H9 (cell line): ENCODE results near the gene NPLOC4. TPM values are rescaled to one million over a fixed set of nuclear protein-coding genes. Genes with fewer than 3 reads are reported as not detected.

Experiments used
- DNase-seq: peaks from one replicate; pipeline ENCODE4 v3.0.0-alpha.2; 2017
- H2AFZ ChIP-seq: one replicate; pipeline ENCODE4 v1.6.1; 2013; ENCODE audit warnings: mild to moderate bottlenecking, low read length, control low read depth, moderate library complexity
- H2AK5ac ChIP-seq: 2 replicates; pipeline ENCODE4 v1.6.1; 2013; ENCODE audit warnings: low read length, control low read depth, mixed read lengths; ENCODE audit not compliant: insufficient read length
- H2BK120ac ChIP-seq: one replicate; pipeline ENCODE4 v1.6.1; 2013; ENCODE audit warnings: low read depth, mild to moderate bottlenecking, low read length, control low read depth, inconsistent platforms; ENCODE audit not compliant: poor library complexity, severe bottlenecking
- H2BK12ac ChIP-seq: 2 replicates; pipeline ENCODE4 v1.6.1; 2013; ENCODE audit warnings: low read length, control low read depth, mixed read lengths, low read depth; ENCODE audit not compliant: insufficient read length
- H2BK15ac ChIP-seq: 2 replicates; pipeline ENCODE4 v1.6.1; 2013; ENCODE audit warnings: low read depth, low read length, control low read depth
- H2BK20ac ChIP-seq: one replicate; pipeline ENCODE4 v1.6.1; 2013; ENCODE audit warnings: low read depth, mild to moderate bottlenecking, low read length, control low read depth, inconsistent platforms; ENCODE audit not compliant: poor library complexity, severe bottlenecking
- H2BK5ac ChIP-seq: 2 replicates; pipeline ENCODE4 v1.6.1; 2013; ENCODE audit warnings: low read length, control low read depth, mixed read lengths; ENCODE audit not compliant: insufficient read length
- H3K14ac ChIP-seq: 2 replicates; pipeline ENCODE4 v1.6.1; 2013; ENCODE audit warnings: low read length, control low read depth; ENCODE audit not compliant: insufficient read depth
- H3K18ac ChIP-seq: 2 replicates; pipeline ENCODE4 v1.6.1; 2013; ENCODE audit warnings: low read depth, mild to moderate bottlenecking, mixed read lengths, low read length, control low read depth; ENCODE audit not compliant: insufficient read length
- H3K23ac ChIP-seq: 2 replicates; pipeline ENCODE4 v1.6.1; 2013; ENCODE audit warnings: low read length, control low read depth, mixed read lengths, low read depth; ENCODE audit not compliant: insufficient read length
- H3K23me2 ChIP-seq: 2 replicates; pipeline ENCODE4 v1.6.1; 2013; ENCODE audit warnings: low read depth, mild to moderate bottlenecking, mixed read lengths, low read length, control low read depth; ENCODE audit not compliant: insufficient read length, poor library complexity, severe bottlenecking
- H3K27ac ChIP-seq: 2 replicates; pipeline ENCODE4 v1.5.1; 2013; ENCODE audit warnings: low read length, control low read depth, mixed read lengths, low read depth; ENCODE audit not compliant: insufficient read length
- H3K27me3 ChIP-seq: 2 replicates; pipeline ENCODE4 v1.6.1; 2013; ENCODE audit warnings: low read length, control low read depth, inconsistent platforms; ENCODE audit not compliant: insufficient read depth
- H3K4ac ChIP-seq: 2 replicates; pipeline ENCODE4 v1.6.1; 2013; ENCODE audit warnings: low read depth, mild to moderate bottlenecking, control low read depth, inconsistent platforms, low read length, moderate library complexity
- H3K4me1 ChIP-seq: 2 replicates; pipeline ENCODE4 v1.6.1; 2013; ENCODE audit warnings: low read length, control low read depth, inconsistent platforms; ENCODE audit not compliant: insufficient read depth
- H3K4me2 ChIP-seq: 2 replicates; pipeline ENCODE4 v1.6.1; 2013; ENCODE audit warnings: low read length, control low read depth, mixed read lengths; ENCODE audit not compliant: insufficient read length, insufficient read depth
- H3K56ac ChIP-seq: 2 replicates; pipeline ENCODE4 v1.6.1; 2013; ENCODE audit warnings: low read depth, mild to moderate bottlenecking, mixed read lengths, low read length, control low read depth; ENCODE audit not compliant: insufficient read length
- H3K79me1 ChIP-seq: 2 replicates; pipeline ENCODE4 v1.6.1; 2013; ENCODE audit warnings: low read depth, mild to moderate bottlenecking, moderate library complexity, low read length, control low read depth, inconsistent platforms; ENCODE audit not compliant: insufficient read depth, poor library complexity, severe bottlenecking
- H3K79me2 ChIP-seq: 2 replicates; pipeline ENCODE4 v1.6.1; 2013; ENCODE audit warnings: low read length, control low read depth, inconsistent platforms; ENCODE audit not compliant: insufficient read depth
- H3K9ac ChIP-seq: 2 replicates; pipeline ENCODE4 v1.6.1; 2013; ENCODE audit warnings: low read length, control low read depth, mixed read lengths; ENCODE audit not compliant: insufficient read length; ENCODE audit errors: extremely low read depth
- H3K9me3 ChIP-seq: one replicate; pipeline ENCODE4 v1.6.1; 2013; ENCODE audit warnings: low read depth, low read length, inconsistent platforms; ENCODE audit not compliant: control insufficient read depth
- H3T11ph ChIP-seq: one replicate; pipeline ENCODE4 v1.6.1; 2013; ENCODE audit warnings: mild to moderate bottlenecking, low read length, control low read depth, inconsistent platforms
- H4K20me1 ChIP-seq: one replicate; pipeline ENCODE4 v1.6.1; 2013; ENCODE audit not compliant: control insufficient read depth, insufficient read length, insufficient read depth
- H4K5ac ChIP-seq: 2 replicates; pipeline ENCODE4 v1.6.1; 2013; ENCODE audit warnings: low read depth, mild to moderate bottlenecking, mixed read lengths, low read length, control low read depth; ENCODE audit not compliant: insufficient read length
- H4K8ac ChIP-seq: replicated peaks from 2 replicates; pipeline ENCODE4 v1.6.1; 2013; ENCODE audit warnings: low read length, control low read depth, mixed read lengths, low read depth; ENCODE audit not compliant: insufficient read length
- H4K91ac ChIP-seq: 2 replicates; pipeline ENCODE4 v1.6.1; 2013; ENCODE audit warnings: low read depth, mild to moderate bottlenecking, moderate library complexity, mixed read lengths, low read length, control low read depth; ENCODE audit not compliant: insufficient read length
- H3K27ac Mint-ChIP-seq, 3 experiments: 2 replicates in 2 of 3; 3 replicates in 1 of 3; pipeline ENCODE4 v1.8.0; 2020 to 2021; ENCODE audit warnings: mixed read lengths in 3 of 3, mild to moderate bottlenecking in 1 of 3, moderate library complexity in 1 of 3
- H3K27me3 Mint-ChIP-seq: 2 replicates; pipeline ENCODE4 v1.8.0; 2021; ENCODE audit warnings: low read depth, mild to moderate bottlenecking, moderate library complexity, mixed read lengths
- H3K36me3 Mint-ChIP-seq, 3 experiments: 2 replicates in 2 of 3; 3 replicates in 1 of 3; pipeline ENCODE4 v1.8.0; 2020 to 2021; ENCODE audit warnings: low read depth in 3 of 3, mixed read lengths in 3 of 3; ENCODE audit not compliant: insufficient read depth in 1 of 3
- H3K4me1 Mint-ChIP-seq, 2 experiments: 2 replicates each; pipeline ENCODE4 v1.8.0; 2020; ENCODE audit warnings: mixed read lengths in 2 of 2
- H3K4me3 Mint-ChIP-seq, 2 experiments: 2 replicates in 1 of 2; 3 replicates in 1 of 2; pipeline ENCODE4 v1.8.0; 2020 to 2021; ENCODE audit warnings: mild to moderate bottlenecking in 2 of 2, mixed read lengths in 2 of 2, moderate library complexity in 1 of 2
- H3K9me3 Mint-ChIP-seq, 2 experiments: 2 replicates in 1 of 2; 3 replicates in 1 of 2; pipeline ENCODE4 v1.8.0; 2020; ENCODE audit warnings: mild to moderate bottlenecking in 2 of 2, mixed read lengths in 2 of 2, moderate library complexity in 1 of 2
- WGBS: extraction: QIAGEN DNeasy Blood & Tissue Kit; methylation state at CpG from one replicate; pipeline ENCODE4 v1.1.7; 2013; ENCODE audit warnings: missing lambda C conversion rate, low lambda C conversion rate, mixed read lengths; ENCODE audit not compliant: insufficient read length; ENCODE audit errors: extremely low coverage; 5-methylcytosine and 5-hydroxymethylcytosine counted together
- total RNA-seq: library from RNA; stranded (reverse); gene quantifications from 2 replicates; pipeline ENCODE4 v1.2.1, GENCODE V29; 2021
- TF ChIP-seq, protein P1 (sequence below): fragments of 200-600 bp; sonication (generic); conservative IDR thresholded peaks from 3 replicates; pipeline ENCODE4 v1.8.0; 2021; ENCODE audit warnings: antibody characterized with exemption, mild to moderate bottlenecking

Gene NPLOC4
- total RNA-seq, 1 experiment from 2014 or later: 103 TPM

DNA sequence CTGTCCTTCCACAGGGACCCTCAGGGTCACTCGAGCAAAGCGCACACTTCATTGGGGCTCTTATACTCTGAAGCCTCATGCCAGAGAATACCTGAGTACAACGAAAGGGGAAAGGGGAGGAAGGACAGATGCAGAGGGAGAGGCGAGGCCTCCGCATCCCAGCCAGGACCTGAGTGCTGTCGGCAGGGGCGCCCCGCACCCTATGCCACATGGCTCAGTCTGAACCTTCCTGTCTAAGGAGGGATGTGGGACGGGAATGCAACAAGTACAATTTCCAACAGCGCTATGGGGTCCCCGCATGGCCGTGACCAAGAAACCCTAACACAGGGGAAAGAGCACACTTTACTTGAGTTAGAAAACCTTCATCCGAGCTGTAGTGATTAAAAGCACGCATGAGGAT lies 44.9 kb downstream of the NPLOC4 start:
- H4K91ac ChIP-seq: no peak overlapping the region
- H4K8ac ChIP-seq: no peak overlapping the region
- no peak overlapping the region for H3K23ac ChIP-seq
- no peak overlapping the region for H3K14ac ChIP-seq
- no CpG with 5 or more reads among the region's 14 CpGs for WGBS
- Mint-ChIP-seq H3K27ac (peak overlapping the region in 2 of 3 experiments; percentile 42 to 58; a peak in 3 of 7 replicates), H3K27me3 (no peaks in the 10 kb centered on the region), H3K36me3 (peaks cover 38 to 80% (median 76%) of the 10 kb centered on the region in 3 experiments), H3K9me3 (no peaks in the 10 kb centered on the region), H3K4me1 (no peaks in the 10 kb centered on the region), H3K4me3 (no peak overlapping the region)
- no peaks in the 10 kb centered on the region for H3K79me1 ChIP-seq
- H3K56ac ChIP-seq: no peak overlapping the region
- no peak overlapping the region for H3K27ac ChIP-seq
- no peak overlapping the region for H3K9ac ChIP-seq
- no peak overlapping the region for H3T11ph ChIP-seq
- no peaks in the 10 kb centered on the region for H3K79me2 ChIP-seq
- H3K9me3 ChIP-seq: no peaks in the 10 kb centered on the region
- H2BK5ac ChIP-seq: no peak overlapping the region
- TF ChIP-seq, protein P1, sequence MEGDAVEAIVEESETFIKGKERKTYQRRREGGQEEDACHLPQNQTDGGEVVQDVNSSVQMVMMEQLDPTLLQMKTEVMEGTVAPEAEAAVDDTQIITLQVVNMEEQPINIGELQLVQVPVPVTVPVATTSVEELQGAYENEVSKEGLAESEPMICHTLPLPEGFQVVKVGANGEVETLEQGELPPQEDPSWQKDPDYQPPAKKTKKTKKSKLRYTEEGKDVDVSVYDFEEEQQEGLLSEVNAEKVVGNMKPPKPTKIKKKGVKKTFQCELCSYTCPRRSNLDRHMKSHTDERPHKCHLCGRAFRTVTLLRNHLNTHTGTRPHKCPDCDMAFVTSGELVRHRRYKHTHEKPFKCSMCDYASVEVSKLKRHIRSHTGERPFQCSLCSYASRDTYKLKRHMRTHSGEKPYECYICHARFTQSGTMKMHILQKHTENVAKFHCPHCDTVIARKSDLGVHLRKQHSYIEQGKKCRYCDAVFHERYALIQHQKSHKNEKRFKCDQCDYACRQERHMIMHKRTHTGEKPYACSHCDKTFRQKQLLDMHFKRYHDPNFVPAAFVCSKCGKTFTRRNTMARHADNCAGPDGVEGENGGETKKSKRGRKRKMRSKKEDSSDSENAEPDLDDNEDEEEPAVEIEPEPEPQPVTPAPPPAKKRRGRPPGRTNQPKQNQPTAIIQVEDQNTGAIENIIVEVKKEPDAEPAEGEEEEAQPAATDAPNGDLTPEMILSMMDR: no peak
- H2BK120ac ChIP-seq: no peak overlapping the region
- H2AK5ac ChIP-seq: no peak overlapping the region
- no peak overlapping the region for H2AFZ ChIP-seq
- DNase-seq: no peak
- H2BK15ac ChIP-seq: no peak overlapping the region
- H3K27me3 ChIP-seq: no peaks in the 10 kb centered on the region
- H3K4ac ChIP-seq: no peak overlapping the region
- no peaks in the 10 kb centered on the region for H3K23me2 ChIP-seq
- no peaks in the 10 kb centered on the region for H3K4me1 ChIP-seq
- H4K20me1 ChIP-seq: no peaks in the 10 kb centered on the region
- no peak overlapping the region for H3K4me2 ChIP-seq
- H3K18ac ChIP-seq: no peak overlapping the region
- no peak overlapping the region for H2BK12ac ChIP-seq
- H2BK20ac ChIP-seq: no peak overlapping the region
- no peak overlapping the region for H4K5ac ChIP-seq
